K562 (cell line): ENCODE results near the gene PSMB7. TPM values are rescaled to one million over a fixed set of nuclear protein-coding genes. Genes with fewer than 3 reads are reported as not detected.

ENCODE experiments used
- ATAC-seq: fragments of 200-7000 bp; cut with Tn5 transposase; 3 replicates; pipeline ENCODE4 v1.9.1; 2020; ENCODE audit warnings: moderate library complexity
- BruUV-seq: library from RNA; stranded (reverse); fragments of 400-500 nt; replicated peaks from 2 replicates; lab custom pipeline; 2021; lab: Mats Ljungman, UMichigan
- CTCF ChIA-PET: fragments of 300-600 bp; formaldehyde crosslinking; extraction: SDS; loops from one replicate; lab custom pipeline; 2021; ENCODE audit warnings: low intra/inter-chr PET ratio; lab: Yijun Ruan, JAX
- POLR2A ChIA-PET: fragments of 300-600, 350-650 bp; sonication (Branson Sonifier 250); formaldehyde crosslinking; extraction: SDS; loops from one replicate; lab custom pipeline; 2021; ENCODE audit warnings: antibody characterized with exemption, inconsistent platforms; lab: Yijun Ruan, JAX
- DNase-seq, 4 experiments: peaks; one replicate each; pipeline versions ENCODE4 v3.0.0 to v3.0.0-alpha.2; 2011 to 2018; ENCODE audit warnings: low spot score in 3 of 4, mixed read lengths in 3 of 4; ENCODE audit errors: extremely low read depth in 1 of 4
- FAIRE-seq: peaks from 2 replicates; lab custom pipeline; 2011; peaks lifted over from hg19 to GRCh38; lab: Jason Lieb, UNC
- H2AFZ ChIP-seq: 2 replicates; pipeline ENCODE4 v1.6.0; 2011; ENCODE audit warnings: low read depth, low read length, control low read depth, inconsistent platforms
- H3K27ac ChIP-seq: fragments of 200-600 bp; 3 replicates; pipeline ENCODE4 v1.8.0; 2011; ENCODE audit warnings: low read depth, mild to moderate bottlenecking, control low read depth, inconsistent platforms, low read length, moderate library complexity, mixed read lengths; ENCODE audit errors: extremely low read depth
- H3K27me3 ChIP-seq, 2 experiments: fragments of 300-600 bp in 1 of 2; 2 replicates in 1 of 2; 3 replicates in 1 of 2; pipeline versions ENCODE4 v1.6.0 to v1.8.0; 2011; ENCODE audit warnings: inconsistent platforms in 2 of 2, low read length in 2 of 2, mild to moderate bottlenecking in 1 of 2, mixed read lengths in 1 of 2, moderate library complexity in 1 of 2; ENCODE audit not compliant: control insufficient read depth in 2 of 2, insufficient read depth in 2 of 2
- H3K36me3 ChIP-seq: fragments of 300-600 bp; 3 replicates; pipeline ENCODE4 v1.8.0; 2011; ENCODE audit warnings: mild to moderate bottlenecking, low read length, inconsistent platforms; ENCODE audit not compliant: control insufficient read depth, insufficient read depth
- H3K4me1 ChIP-seq, 2 experiments: fragments of 200-600 bp in 1 of 2; replicated peaks in 1 of 2; 2 replicates in 1 of 2; 3 replicates in 1 of 2; pipeline versions ENCODE4 v1.5.1 to v1.8.0; 2011; ENCODE audit warnings: inconsistent platforms in 2 of 2, low read length in 2 of 2, mild to moderate bottlenecking in 1 of 2, mixed read lengths in 1 of 2, moderate library complexity in 1 of 2; ENCODE audit not compliant: control insufficient read depth in 2 of 2, insufficient read depth in 2 of 2
- H3K4me2 ChIP-seq: 2 replicates; pipeline ENCODE4 v1.6.1; 2011; ENCODE audit warnings: low read length, control low read depth, inconsistent platforms, mixed read lengths; ENCODE audit not compliant: insufficient read depth
- H3K4me3 ChIP-seq: fragments of 200-600 bp; sonication (generic), shearing (Covaris generic); 2 replicates; pipeline ENCODE4 v1.5.1; 2016; ENCODE audit warnings: control low read depth, inconsistent platforms
- H3K79me2 ChIP-seq: fragments of 200-600 bp; 3 replicates; pipeline ENCODE4 v1.8.0; 2011; ENCODE audit warnings: low read length, inconsistent platforms; ENCODE audit not compliant: control insufficient read depth, insufficient read depth
- H3K9ac ChIP-seq, 2 experiments: 2 replicates each; pipeline versions ENCODE4 v1.6.0 to v1.6.1; 2011; ENCODE audit warnings: low read depth in 2 of 2, low read length in 2 of 2, control low read depth in 1 of 2, inconsistent platforms in 1 of 2, mild to moderate bottlenecking in 1 of 2, mixed read lengths in 1 of 2; ENCODE audit not compliant: insufficient read depth in 1 of 2
- H3K9me1 ChIP-seq: one replicate; pipeline ENCODE4 v1.6.0; 2011; ENCODE audit warnings: inconsistent platforms, mild to moderate bottlenecking, low read length, moderate library complexity; ENCODE audit not compliant: control insufficient read depth, insufficient read depth
- H3K9me3 ChIP-seq: replicated peaks from 2 replicates; pipeline ENCODE4 v1.5.1; 2011; ENCODE audit warnings: low read depth, low read length, inconsistent platforms; ENCODE audit not compliant: control insufficient read depth, insufficient read depth
- H4K20me1 ChIP-seq: replicated peaks from 2 replicates; pipeline ENCODE4 v1.6.1; 2011; ENCODE audit warnings: low read length, inconsistent platforms, mixed read lengths; ENCODE audit not compliant: control insufficient read depth, insufficient read depth
- CCNT2 ChIP-seq: IDR thresholded peaks from 2 replicates; pipeline ENCODE4 v1.6.1; 2011; ENCODE audit warnings: borderline replicate concordance, low read depth, mild to moderate bottlenecking, moderate library complexity, mixed read lengths, low read length; ENCODE audit not compliant: insufficient read length; ENCODE audit errors: extremely low read depth
- ERF ChIP-seq: fragments of 450-650 bp; formaldehyde crosslinking; IDR thresholded peaks from 2 replicates; pipeline ENCODE4 v1.4.0; 2020; ENCODE audit warnings: mild to moderate bottlenecking, mixed read lengths
- MED1 ChIP-seq: sonication (generic); formaldehyde crosslinking; IDR thresholded peaks from 2 replicates; pipeline ENCODE4 v1.8.1; 2023; ENCODE audit warnings: missing genetic modification reagents, borderline replicate concordance
- NKRF ChIP-seq: fragments of 450-650 bp; IDR thresholded peaks from 2 replicates; pipeline ENCODE4 v1.6.1; 2016; ENCODE audit warnings: borderline replicate concordance
- RBM25 ChIP-seq: fragments of 200-400 bp; formaldehyde crosslinking; IDR thresholded peaks from 2 replicates; pipeline ENCODE4 v1.6.1; 2018; ENCODE audit warnings: low read length, low read depth, moderate library complexity; ENCODE audit not compliant: severe bottlenecking
- SPI1 ChIP-seq: IDR thresholded peaks from 2 replicates; pipeline ENCODE4 v1.6.1; 2011; ENCODE audit warnings: low read depth, low read length, control low read depth, borderline replicate concordance
- TFAM ChIP-seq: fragments of 250-450 bp; sonication (Bioruptor Pico); conservative IDR thresholded peaks from 2 replicates; pipeline ENCODE4 v1.5.0; 2021; ENCODE audit warnings: mild to moderate bottlenecking, moderate library complexity
- TSC22D4 ChIP-seq: fragments of 450-650 bp; IDR thresholded peaks from 2 replicates; pipeline ENCODE4 v1.6.1; 2016; ENCODE audit warnings: missing genetic modification characterization, missing biosample characterization, control low read depth
- ZNF780A ChIP-seq: fragments of 250-450 bp; sonication (Bioruptor Pico); IDR thresholded peaks from 2 replicates; pipeline ENCODE4 v1.5.0; 2021; ENCODE audit warnings: mild to moderate bottlenecking
- WGBS: fragments of 100-300 bp; shearing (Covaris generic); methylation state at CpG from one replicate; pipeline ENCODE4 v1.1.6; 2016; ENCODE audit warnings: low coverage, mixed read lengths; ENCODE audit not compliant: insufficient coverage; ENCODE audit errors: missing lambda C conversion rate; 5-methylcytosine and 5-hydroxymethylcytosine counted together
- in situ Hi-C: fragments of 300-500 bp; cut with MboI; formaldehyde crosslinking; loops from 4 replicates; pipeline ENCODE4 v1.15.0; 2018; ENCODE audit warnings: inconsistent platforms, mixed read lengths
- intact Hi-C: fragments of 100-400 bp; cut with micrococcal nuclease; formaldehyde crosslinking; loops from 2 replicates; pipeline ENCODE4 v1.14.2; 2022
- polyA plus RNA-seq, 8 experiments: library from polyadenylated mRNA; depleted of rRNA in 4 of 8; stranded (reverse) in 5 of 8; unstranded in 3 of 8; fragments of >200 nt; fragmentation: Nextera tagmentation in 2 of 8; fragmentation: Illumina TruSeq in 1 of 8; extraction: Ambion mirVana in 2 of 8; extraction: Trizol in 1 of 8; gene quantifications; 2 replicates each; pipeline versions ENCODE4 v1.2.1 to v1.2.3, GENCODE V29; 2011 to 2014; ENCODE audit warnings: inconsistent platforms in 1 of 8, missing spikeins in 1 of 8
- total RNA-seq, 7 experiments: library from RNA; depleted of rRNA in 6 of 7; stranded (reverse); fragments of >200 nt in 6 of 7; fragmentation: Illumina TruSeq in 2 of 7; extraction: Trizol in 2 of 7; gene quantifications; 2 replicates each; pipeline versions ENCODE4 v1.2.1 to v1.2.3, GENCODE V29; 2011 to 2021; ENCODE audit warnings: low replicate concordance in 1 of 7
- TF ChIP-seq, protein P1 (sequence below): fragments of 250-450 bp; sonication (Bioruptor Pico); IDR thresholded peaks from 2 replicates; pipeline ENCODE4 v1.8.0; 2021; ENCODE audit warnings: moderate library complexity, mild to moderate bottlenecking, inconsistent platforms
- TF ChIP-seq, protein P2 (sequence below): fragments of 150-350 bp; conservative IDR thresholded peaks from 2 replicates; pipeline ENCODE4 v1.6.1; 2014; ENCODE audit warnings: low read length

The PSMB7 gene
- total and polyA plus RNA-seq, 9 of the 15 experiments (the other 6 are each of a cell fraction or from before 2014, with no cell fraction given) = 321 to 978 (median 407) TPM

GRCh38 chr9:124326378-124326777 is 88.9 kb downstream of the PSMB7 start:
- in situ Hi-C loops = no loop called here
- TF ChIP-seq RBM25 = no peak
- no peak for TF ChIP-seq NKRF
- no peak for TF ChIP-seq ERF (CRISPR knock-in tag)
- TF ChIP-seq ZNF780A (CRISPR knock-in tag) = no peak
- no peak for TF ChIP-seq TSC22D4
- no peak for TF ChIP-seq MED1
- no peak for TF ChIP-seq TFAM
- no peak for TF ChIP-seq CCNT2
- no peak for TF ChIP-seq SPI1
- TF ChIP-seq, protein P1, sequence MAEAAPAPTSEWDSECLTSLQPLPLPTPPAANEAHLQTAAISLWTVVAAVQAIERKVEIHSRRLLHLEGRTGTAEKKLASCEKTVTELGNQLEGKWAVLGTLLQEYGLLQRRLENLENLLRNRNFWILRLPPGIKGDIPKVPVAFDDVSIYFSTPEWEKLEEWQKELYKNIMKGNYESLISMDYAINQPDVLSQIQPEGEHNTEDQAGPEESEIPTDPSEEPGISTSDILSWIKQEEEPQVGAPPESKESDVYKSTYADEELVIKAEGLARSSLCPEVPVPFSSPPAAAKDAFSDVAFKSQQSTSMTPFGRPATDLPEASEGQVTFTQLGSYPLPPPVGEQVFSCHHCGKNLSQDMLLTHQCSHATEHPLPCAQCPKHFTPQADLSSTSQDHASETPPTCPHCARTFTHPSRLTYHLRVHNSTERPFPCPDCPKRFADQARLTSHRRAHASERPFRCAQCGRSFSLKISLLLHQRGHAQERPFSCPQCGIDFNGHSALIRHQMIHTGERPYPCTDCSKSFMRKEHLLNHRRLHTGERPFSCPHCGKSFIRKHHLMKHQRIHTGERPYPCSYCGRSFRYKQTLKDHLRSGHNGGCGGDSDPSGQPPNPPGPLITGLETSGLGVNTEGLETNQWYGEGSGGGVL (CRISPR knock-in tag) = no peak
- TF ChIP-seq, protein P2, sequence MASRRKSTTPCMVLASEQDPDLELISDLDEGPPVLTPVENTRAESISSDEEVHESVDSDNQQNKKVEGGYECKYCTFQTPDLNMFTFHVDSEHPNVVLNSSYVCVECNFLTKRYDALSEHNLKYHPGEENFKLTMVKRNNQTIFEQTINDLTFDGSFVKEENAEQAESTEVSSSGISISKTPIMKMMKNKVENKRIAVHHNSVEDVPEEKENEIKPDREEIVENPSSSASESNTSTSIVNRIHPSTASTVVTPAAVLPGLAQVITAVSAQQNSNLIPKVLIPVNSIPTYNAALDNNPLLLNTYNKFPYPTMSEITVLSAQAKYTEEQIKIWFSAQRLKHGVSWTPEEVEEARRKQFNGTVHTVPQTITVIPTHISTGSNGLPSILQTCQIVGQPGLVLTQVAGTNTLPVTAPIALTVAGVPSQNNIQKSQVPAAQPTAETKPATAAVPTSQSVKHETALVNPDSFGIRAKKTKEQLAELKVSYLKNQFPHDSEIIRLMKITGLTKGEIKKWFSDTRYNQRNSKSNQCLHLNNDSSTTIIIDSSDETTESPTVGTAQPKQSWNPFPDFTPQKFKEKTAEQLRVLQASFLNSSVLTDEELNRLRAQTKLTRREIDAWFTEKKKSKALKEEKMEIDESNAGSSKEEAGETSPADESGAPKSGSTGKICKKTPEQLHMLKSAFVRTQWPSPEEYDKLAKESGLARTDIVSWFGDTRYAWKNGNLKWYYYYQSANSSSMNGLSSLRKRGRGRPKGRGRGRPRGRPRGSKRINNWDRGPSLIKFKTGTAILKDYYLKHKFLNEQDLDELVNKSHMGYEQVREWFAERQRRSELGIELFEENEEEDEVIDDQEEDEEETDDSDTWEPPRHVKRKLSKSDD = no peak
- POLR2A ChIA-PET = interaction anchor here (0.9 kb wide), 1 partner anchor 72 kb away, joined by 3 read pairs; no protein-coding TSS in a partner anchor
- no peak overlapping the region for H3K4me3 ChIP-seq
- no peaks in the 10 kb centered on the region for H3K9me1 ChIP-seq
- no peaks in the 10 kb centered on the region for H4K20me1 ChIP-seq
- no peaks in the 10 kb centered on the region for H3K9me3 ChIP-seq
- ATAC-seq (no peak), DNase-seq (no peak), FAIRE-seq (no peak)
- no peak overlapping the region for H3K4me2 ChIP-seq
- no peaks in the 10 kb centered on the region; the same call in 2 of the 3 replicates for H3K36me3 ChIP-seq
- peaks cover 11 to 19% of the 10 kb centered on the region in 2 experiments for H3K4me1 ChIP-seq
- WGBS = 83% methylated on average over 17 of the region's 21 CpGs
- H2AFZ ChIP-seq = no peak overlapping the region
- H3K27me3 ChIP-seq = no peaks in the 10 kb centered on the region
- no peak overlapping the region for H3K27ac ChIP-seq
- H3K79me2 ChIP-seq = no peaks in the 10 kb centered on the region
- no TSS peak for BruUV-seq
- no peak overlapping the region; a peak in 1 of 4 replicates for H3K9ac ChIP-seq
- intact Hi-C loops = no loop called here
- CTCF ChIA-PET = no interaction called here
